ENCODE results near the gene C1D.

C1D gene, protein sequence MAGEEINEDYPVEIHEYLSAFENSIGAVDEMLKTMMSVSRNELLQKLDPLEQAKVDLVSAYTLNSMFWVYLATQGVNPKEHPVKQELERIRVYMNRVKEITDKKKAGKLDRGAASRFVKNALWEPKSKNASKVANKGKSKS

DNA sequence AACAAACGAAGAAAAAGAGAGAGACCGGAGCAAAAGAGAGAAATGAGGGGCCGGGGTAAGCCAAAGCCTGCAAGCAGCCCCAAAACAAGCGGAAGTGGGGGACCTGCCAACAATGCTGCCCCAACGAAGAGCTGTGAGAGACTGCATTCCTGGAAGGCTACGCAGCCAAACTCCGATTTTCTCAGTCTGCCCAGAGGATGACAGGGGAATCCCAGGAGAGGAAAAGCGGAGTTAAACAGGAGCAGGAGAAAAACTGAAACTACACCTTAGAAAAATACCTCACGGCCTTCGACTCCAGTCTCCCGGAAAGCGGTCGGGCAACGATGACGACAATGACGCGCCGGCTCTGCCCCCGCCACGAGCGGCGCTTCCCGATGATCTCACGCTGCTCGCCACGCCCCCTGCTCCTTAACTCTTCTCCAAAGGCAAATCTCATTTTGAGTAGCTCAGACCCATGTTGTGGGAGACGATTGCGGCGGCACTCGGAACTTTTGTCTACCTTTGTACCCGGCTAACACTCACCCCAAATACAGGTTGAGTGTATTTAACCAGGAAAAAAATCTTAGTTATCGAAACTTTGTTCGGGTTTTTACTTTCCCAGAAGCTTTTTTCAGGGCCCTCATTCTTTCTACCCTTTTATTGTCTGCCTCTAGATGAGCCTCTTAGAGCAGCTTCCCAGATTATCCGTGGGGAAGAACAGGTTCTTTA, at the start of gene C1D:
Gene C1D (minus strand): TSS at position 325 of the 708 bp plus-strand sequence. CDS start 15,694 bp downstream, outside the sequence.
- in situ Hi-C loops (cut with MboI; ENCODE audit: low pct_unique_long_range_greater_than_20kb, low sequenced_read_pairs, unreplicated experiment), result no loop called here
- peak; percentile 80 for DNase-seq (ENCODE audit: low spot score)
- TF ChIP-seq, protein P1, sequence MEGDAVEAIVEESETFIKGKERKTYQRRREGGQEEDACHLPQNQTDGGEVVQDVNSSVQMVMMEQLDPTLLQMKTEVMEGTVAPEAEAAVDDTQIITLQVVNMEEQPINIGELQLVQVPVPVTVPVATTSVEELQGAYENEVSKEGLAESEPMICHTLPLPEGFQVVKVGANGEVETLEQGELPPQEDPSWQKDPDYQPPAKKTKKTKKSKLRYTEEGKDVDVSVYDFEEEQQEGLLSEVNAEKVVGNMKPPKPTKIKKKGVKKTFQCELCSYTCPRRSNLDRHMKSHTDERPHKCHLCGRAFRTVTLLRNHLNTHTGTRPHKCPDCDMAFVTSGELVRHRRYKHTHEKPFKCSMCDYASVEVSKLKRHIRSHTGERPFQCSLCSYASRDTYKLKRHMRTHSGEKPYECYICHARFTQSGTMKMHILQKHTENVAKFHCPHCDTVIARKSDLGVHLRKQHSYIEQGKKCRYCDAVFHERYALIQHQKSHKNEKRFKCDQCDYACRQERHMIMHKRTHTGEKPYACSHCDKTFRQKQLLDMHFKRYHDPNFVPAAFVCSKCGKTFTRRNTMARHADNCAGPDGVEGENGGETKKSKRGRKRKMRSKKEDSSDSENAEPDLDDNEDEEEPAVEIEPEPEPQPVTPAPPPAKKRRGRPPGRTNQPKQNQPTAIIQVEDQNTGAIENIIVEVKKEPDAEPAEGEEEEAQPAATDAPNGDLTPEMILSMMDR (IDR thresholded peaks at IDR 0.05; ENCODE audit: extremely low read depth, insufficient read depth, missing control alignments), result no peak

DNA sequence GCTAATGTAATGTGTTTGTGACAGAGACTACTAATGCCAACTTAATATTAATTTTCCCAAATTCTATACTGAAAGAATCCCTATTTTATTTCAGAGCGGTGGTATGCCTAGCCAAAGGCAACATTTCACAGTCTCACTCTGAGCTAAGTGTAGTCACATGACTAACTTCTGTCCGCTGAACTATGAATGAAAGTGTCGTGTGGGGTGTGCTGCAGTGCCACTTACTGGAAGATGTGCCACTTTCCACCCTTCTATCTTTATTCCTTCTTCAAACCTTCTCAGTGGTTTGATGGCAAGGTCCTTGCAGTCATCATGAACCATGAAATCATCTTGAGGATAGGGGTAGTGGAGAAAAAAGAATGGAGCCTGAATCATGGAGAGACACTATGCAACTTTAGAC, 47.3 kb upstream of the C1D start:
- in situ Hi-C loops (cut with MboI; ENCODE audit: low pct_unique_long_range_greater_than_20kb, low sequenced_read_pairs, unreplicated experiment), result no loop called here
- TF ChIP-seq, protein P1 (IDR thresholded peaks at IDR 0.05; ENCODE audit: extremely low read depth, insufficient read depth, missing control alignments), result no peak
- no peak for DNase-seq (ENCODE audit: low spot score)

DNA sequence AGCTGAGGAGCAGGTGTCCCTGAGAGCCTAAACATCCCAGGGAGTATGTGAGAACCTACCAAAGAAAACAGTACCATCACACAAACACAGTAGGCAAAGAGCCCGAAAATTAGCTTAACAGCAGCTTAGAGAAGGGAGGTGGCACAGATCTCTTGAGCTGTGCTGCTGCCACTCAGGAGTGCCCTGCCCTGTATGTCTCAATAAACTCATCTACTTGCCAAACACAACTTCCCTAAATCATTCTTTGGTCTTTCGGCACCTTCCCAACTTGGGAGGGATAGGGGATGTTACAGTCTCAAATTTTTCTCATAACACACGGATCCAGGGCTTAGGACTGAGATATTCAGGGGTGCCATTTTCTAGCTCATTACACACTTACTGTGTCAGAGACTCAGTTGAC, 45.3 kb upstream of the C1D start:
- in situ Hi-C loops (cut with MboI; ENCODE audit: low pct_unique_long_range_greater_than_20kb, low sequenced_read_pairs, unreplicated experiment), result no loop called here
- TF ChIP-seq, protein P1 (IDR thresholded peaks at IDR 0.05; ENCODE audit: extremely low read depth, insufficient read depth, missing control alignments), result no peak

DNA sequence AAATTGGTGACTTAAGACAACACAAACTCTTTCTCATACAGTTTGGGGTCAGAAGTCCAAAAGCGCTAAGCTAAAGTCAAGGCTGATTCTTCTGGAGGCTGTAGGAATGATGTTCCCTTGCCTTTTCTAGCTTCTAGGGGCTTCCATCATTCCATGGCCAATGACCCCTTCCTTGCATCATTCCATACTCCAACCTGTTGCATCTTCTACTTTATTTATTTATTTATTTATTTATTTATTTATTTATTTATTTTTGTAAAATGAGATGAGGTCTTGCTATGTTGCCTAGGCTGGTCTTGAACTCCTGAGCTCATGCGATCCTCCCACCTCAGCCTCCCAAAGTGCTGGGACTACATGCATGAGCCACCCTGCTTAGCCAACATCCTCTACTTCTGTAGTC, 44.7 kb upstream of the C1D start:
- TF ChIP-seq, protein P1 (IDR thresholded peaks at IDR 0.05; ENCODE audit: extremely low read depth, insufficient read depth, missing control alignments), result no peak
- in situ Hi-C loops (cut with MboI; ENCODE audit: low pct_unique_long_range_greater_than_20kb, low sequenced_read_pairs, unreplicated experiment), result no loop called here
- no peak for DNase-seq (ENCODE audit: low spot score)

More for the DNA sequence above, 45.3 kb upstream of the C1D start:
- no peak for DNase-seq (ENCODE audit: low spot score)

DNA sequence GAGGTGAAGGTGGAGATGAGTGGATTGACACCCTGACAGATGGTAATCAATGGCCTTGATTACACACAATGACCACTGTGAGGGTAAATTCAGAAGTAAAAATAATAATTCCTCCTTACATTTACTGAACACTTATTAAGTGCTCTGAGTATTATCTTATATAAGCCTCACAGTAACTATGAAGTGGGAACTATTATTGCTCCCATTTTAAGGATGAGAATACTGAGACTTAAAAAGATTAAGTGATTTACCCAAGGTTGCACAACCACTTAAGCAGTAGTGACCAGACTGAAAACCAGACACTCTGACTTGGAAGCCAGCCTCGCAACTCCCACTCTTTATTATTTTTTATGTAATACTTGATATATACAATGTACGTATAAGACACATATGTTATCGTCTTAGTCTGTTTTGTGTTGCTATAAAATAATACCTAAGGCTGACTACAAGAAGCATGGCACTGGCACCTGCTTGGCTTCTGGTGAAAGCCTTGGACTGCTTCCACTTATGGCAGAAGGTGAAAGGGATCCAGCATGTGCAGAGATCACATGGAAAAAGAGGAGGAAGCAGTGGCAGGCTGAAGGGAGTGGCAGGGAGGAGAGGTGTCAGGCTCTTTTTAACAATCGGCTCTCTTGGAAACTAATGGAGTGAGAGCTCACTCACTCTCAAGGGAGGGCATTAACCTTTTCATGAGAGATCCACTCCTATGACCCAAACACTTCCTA, 41.5 kb upstream of the C1D start:
- in situ Hi-C loops (cut with MboI; ENCODE audit: low pct_unique_long_range_greater_than_20kb, low sequenced_read_pairs, unreplicated experiment), result no loop called here
- DNase-seq (ENCODE audit: low spot score), result no peak
- TF ChIP-seq, protein P1 (IDR thresholded peaks at IDR 0.05; ENCODE audit: extremely low read depth, insufficient read depth, missing control alignments), result no peak

DNA sequence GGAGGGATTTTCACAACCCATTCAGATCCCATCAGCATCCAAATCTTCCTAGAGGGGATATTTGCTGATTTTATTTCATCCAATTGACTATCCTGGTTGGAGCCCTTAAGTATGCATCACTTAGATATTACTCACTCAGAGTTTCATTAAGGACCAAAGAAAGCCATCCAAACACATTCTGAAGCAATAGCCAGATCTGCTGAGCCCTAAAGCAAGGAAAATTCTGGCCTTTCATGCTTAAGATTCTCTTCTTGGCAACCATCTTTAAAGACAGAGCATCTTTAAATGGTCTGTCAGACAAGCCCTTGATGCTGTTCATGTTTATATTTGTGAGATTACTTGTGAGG, 40.9 kb upstream of the C1D start:
- in situ Hi-C loops (cut with MboI; ENCODE audit: low pct_unique_long_range_greater_than_20kb, low sequenced_read_pairs, unreplicated experiment), result no loop called here
- TF ChIP-seq, protein P1 (IDR thresholded peaks at IDR 0.05; ENCODE audit: extremely low read depth, insufficient read depth, missing control alignments), result no peak
- no peak for DNase-seq (ENCODE audit: low spot score)
